Prostate gland (tissue), 2 donors: ENCODE data around the gene C11orf68. TPM values are rescaled to one million over a fixed set of nuclear protein-coding genes. Genes with fewer than 3 reads are reported as not detected.

Source experiments
- DNase-seq: peaks from one replicate; pipeline ENCODE4 v3.0.0-alpha.2; 2019; ENCODE audit warnings: low spot score
- H3K27ac ChIP-seq, 2 donors: fragments of 200-600 bp; sonication (generic); 2 replicates each; pipeline ENCODE4 v1.5.1; 2017 to 2019
- H3K27me3 ChIP-seq: fragments of 200-600 bp; sonication (generic); replicated peaks from 2 replicates; pipeline ENCODE4 v1.5.1; 2019; ENCODE audit not compliant: insufficient read depth
- H3K36me3 ChIP-seq, 2 donors: fragments of 200-600 bp; sonication (generic); 1 replicate in 1 of 2; 2 replicates in 1 of 2; pipeline versions ENCODE4 v1.5.1 to v1.8.1; 2017 to 2019
- H3K4me1 ChIP-seq: fragments of 200-600 bp; sonication (generic); replicated peaks from 2 replicates; pipeline ENCODE4 v1.5.1; 2019
- H3K4me3 ChIP-seq, 2 donors: fragments of 200-600 bp; sonication (generic); 2 replicates each; pipeline ENCODE4 v1.5.1; 2017 to 2019
- H3K9me3 ChIP-seq: fragments of 200-600 bp; sonication (generic); 2 replicates; pipeline ENCODE4 v1.5.1; 2017
- CTCF ChIP-seq, 4 experiments: fragments of 200-600 bp in 2 of 4; fragments of 450-650 bp in 2 of 4; sonication (generic) in 2 of 4; IDR thresholded peaks; 1 replicate in 3 of 4; 2 replicates in 1 of 4; pipeline ENCODE4 v1.5.1; 2016 to 2019; ENCODE audit warnings: antibody characterized with exemption in 4 of 4, mild to moderate bottlenecking in 2 of 4, moderate library complexity in 2 of 4
- POLR2A ChIP-seq: fragments of 450-650 bp; IDR thresholded peaks from one replicate; pipeline ENCODE4 v1.6.1; 2016; ENCODE audit warnings: antibody characterized with exemption, mild to moderate bottlenecking
- POLR2AphosphoS5 ChIP-seq: sonication (generic); formaldehyde crosslinking; IDR thresholded peaks from one replicate; pipeline ENCODE4 v1.6.1; 2017; ENCODE audit warnings: antibody characterized with exemption
- WGBS: methylation state at CpG from one replicate; pipeline ENCODE4 v1.1.5; 2018; 5-methylcytosine and 5-hydroxymethylcytosine counted together
- intact Hi-C: fragments of 100-400 bp; cut with DNase I; formaldehyde crosslinking; loops from one replicate; pipeline ENCODE4 v1.14.2; 2022
- total RNA-seq, 2 donors: library from RNA; depleted of rRNA; stranded (reverse); fragments of >200 nt; gene quantifications; one replicate each; pipeline ENCODE4 v1.1.0, GENCODE V29; 2016

Gene C11orf68
- total RNA-seq, 2 donors from 2014 or later = 30.1 to 54.6 TPM

GRCh38 chr11:65891219-65892136 lies 27.4 kb downstream of the C11orf68 start:
- H3K27ac ChIP-seq = peak overlapping the region; percentile 89 to 93
- no peak for DNase-seq
- no peak for TF ChIP-seq POLR2AphosphoS5
- no peak for TF ChIP-seq POLR2A
- no peak for TF ChIP-seq CTCF (IDR thresholded peaks at IDR 0.05)
- no peaks in the 10 kb centered on the region for H3K36me3 ChIP-seq
- H3K27me3 ChIP-seq = no peaks in the 10 kb centered on the region
- no peaks in the 10 kb centered on the region for H3K9me3 ChIP-seq
- peaks cover 17% of the 10 kb centered on the region for H3K4me1 ChIP-seq
- WGBS = 14% methylated on average over 44 of the region's 57 CpGs
- peak overlapping the region; percentile 52 to 73 for H3K4me3 ChIP-seq
- intact Hi-C loops = no loop called here

- no peaks in the 10 kb centered on the region for H3K9me3 ChIP-seq
- peak within 1 kb of the TSS; percentile 52 to 73 for H3K4me3 ChIP-seq
- under 1% methylated on average over 79 of the region's 94 CpGs for WGBS
- TF ChIP-seq POLR2A = peak; percentile 88
- peak in 3 of 4 experiments; percentile 5 to 43 (median 34) for TF ChIP-seq CTCF (IDR thresholded peaks at IDR 0.05)
- TF ChIP-seq POLR2AphosphoS5 = peak; percentile 90
- peak within 1 kb of the TSS; percentile 89 to 93 for H3K27ac ChIP-seq
- no peaks in the 10 kb centered on the region for H3K27me3 ChIP-seq
- H3K36me3 ChIP-seq = no peaks in the 10 kb centered on the region
- intact Hi-C loops = loop anchor here (1.0 kb wide), 1 partner anchor 28 kb away; no protein-coding TSS in a partner anchor
- DNase-seq = peak; percentile 98
- peaks cover 17% of the 10 kb centered on the region for H3K4me1 ChIP-seq
Measured at GRCh38 chr11:65890324-65891218, 28.3 kb downstream of the C11orf68 start, which contains the start of gene CCDC85B. Gene CCDC85B (plus strand): TSS chr11:65890673. CDS start chr11:65890784, 111 bp downstream.

DNA sequence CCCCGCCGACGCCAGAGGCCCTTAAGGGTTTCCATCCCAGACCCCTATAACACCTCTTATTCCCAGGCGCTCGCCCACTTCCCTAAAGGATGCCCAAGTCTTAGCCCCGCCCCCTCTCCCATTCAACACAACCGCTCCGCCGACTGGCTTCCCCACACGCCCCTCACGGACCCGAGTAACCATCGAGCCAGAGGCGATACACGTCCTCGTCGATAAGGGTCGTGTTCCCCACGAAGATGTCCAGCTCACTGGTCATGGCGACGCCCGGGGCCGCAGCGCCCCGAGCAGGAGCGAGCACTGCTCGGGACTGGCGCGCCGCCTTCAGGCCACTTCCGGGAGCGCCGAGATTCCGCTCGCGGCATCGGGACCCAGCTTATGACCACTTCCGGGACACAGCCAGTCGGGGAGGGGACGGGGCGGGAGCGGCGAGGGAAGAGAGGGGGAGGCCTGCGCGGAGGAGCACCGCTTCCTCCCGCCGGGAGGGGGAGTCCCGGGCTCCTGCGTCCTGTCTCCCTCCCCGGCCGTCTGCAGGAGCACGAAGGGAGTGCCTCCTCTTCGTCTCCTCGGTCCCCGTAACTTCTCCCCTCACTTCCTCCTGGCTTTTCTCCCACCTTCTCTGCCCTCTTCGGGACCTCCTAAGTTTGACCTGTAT lies 30.6 kb downstream of the C11orf68 start, which contains the start of gene FIBP:
FIBP (minus strand) TSS at position 309 of the 652 bp plus-strand sequence; CDS start at position 256, 53 bp downstream.
- Histone ChIP-seq H3K4me1 (peaks cover 17% of the 10 kb centered on the region), H3K4me3 (peak within 1 kb of the TSS; percentile 54 to 58), H3K27me3 (no peaks in the 10 kb centered on the region), H3K9me3 (no peaks in the 10 kb centered on the region), H3K27ac (peak within 1 kb of the TSS; percentile 89 to 93), H3K36me3 (no peaks in the 10 kb centered on the region)
- WGBS = under 1% methylated on average over 54 of the region's 57 CpGs
- DNase-seq = peak; percentile 97
- intact Hi-C loops = loop anchor here (2.0 kb wide), 2 partner anchors 31 to 73 kb away; partner anchors contain the start of gene SART1
- TF ChIP-seq POLR2AphosphoS5 (peak; percentile 96), POLR2A (peak; percentile 80), CTCF (IDR thresholded peaks at IDR 0.05) (peak; percentile 83 to 99 (median 96))

DNA sequence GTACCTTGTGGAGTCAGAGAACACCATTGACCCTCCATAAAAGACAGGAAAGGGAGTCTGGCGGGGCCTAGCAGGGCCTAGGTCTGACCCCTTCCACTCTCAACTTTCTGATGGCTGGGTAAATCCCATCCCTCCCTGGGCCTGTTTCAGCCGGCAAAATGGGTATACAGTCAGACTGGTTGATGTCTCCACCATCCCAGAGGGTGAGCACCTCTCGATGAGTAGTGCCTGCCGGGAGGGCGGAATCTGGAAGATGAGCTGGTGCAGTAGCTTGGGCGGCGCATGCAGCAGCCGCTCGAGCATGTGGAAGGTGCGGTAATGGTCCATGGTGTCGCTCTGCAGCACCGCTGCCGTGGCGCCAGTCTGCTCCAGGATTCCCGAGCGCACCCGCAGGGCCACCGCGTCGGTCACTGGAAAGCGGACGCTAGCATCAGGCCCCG lies 31.1 kb downstream of the C11orf68 start:
- Histone ChIP-seq H3K4me1 (peaks cover 17% of the 10 kb centered on the region), H3K9me3 (no peaks in the 10 kb centered on the region), H3K36me3 (no peaks in the 10 kb centered on the region), H3K27ac (peak overlapping the region; percentile 89 to 93), H3K4me3 (peak overlapping the region; percentile 54 to 58), H3K27me3 (no peaks in the 10 kb centered on the region)
- intact Hi-C loops = loop anchor here (2.0 kb wide), 2 partner anchors 31 to 73 kb away; partner anchors contain the start of gene SART1
- no peak for TF ChIP-seq CTCF (IDR thresholded peaks at IDR 0.05)
- no peak for TF ChIP-seq POLR2A
- TF ChIP-seq POLR2AphosphoS5 = no peak
- no peak for DNase-seq
- WGBS = 2% methylated on average over 18 of the region's 23 CpGs
